T1000 (cell line): ENCODE results near the gene PAWR.

ENCODE experiments used
- DNase-seq: peaks from one replicate; lab custom pipeline; 2025; ENCODE audit warnings: mixed read lengths; lab: John Stamatoyannopoulos, UW

The PAWR gene

GRCh38 chr12:79690638-79691510 lies at the start of gene PAWR:
Gene PAWR (minus strand): TSS chr12:79690964. CDS start chr12:79690244, 720 bp downstream.
- peak; percentile 60 for DNase-seq

GRCh38 chr12:79737875-79738718 lies 47.3 kb upstream of the PAWR start:
- DNase-seq = peak; percentile 7

- DNase-seq = no peak
Observed at GRCh38 chr12:79732638-79733037, 41.9 kb upstream of the PAWR start.

DNA sequence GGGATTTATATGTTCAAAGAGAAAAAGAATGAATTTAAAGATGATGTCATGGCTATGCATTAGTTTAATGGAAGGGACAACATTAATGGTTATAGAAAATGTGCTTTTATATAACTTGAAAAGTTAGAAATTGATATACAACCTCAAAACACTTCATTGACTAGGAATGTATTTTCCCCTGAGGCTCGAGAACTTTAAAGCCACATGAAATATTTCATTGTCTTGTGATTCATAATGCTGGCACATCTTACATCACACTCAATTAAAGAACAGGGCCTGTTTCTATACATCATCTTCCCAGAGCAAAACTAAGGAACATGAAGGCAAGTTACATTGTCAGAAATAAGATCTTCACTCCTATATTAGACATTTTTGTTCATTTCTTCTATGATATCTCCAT lies 35.2 kb upstream of the PAWR start:
- DNase-seq = no peak

GRCh38 chr12:79717006-79717405 lies 26.2 kb upstream of the PAWR start:
- no peak for DNase-seq

DNA sequence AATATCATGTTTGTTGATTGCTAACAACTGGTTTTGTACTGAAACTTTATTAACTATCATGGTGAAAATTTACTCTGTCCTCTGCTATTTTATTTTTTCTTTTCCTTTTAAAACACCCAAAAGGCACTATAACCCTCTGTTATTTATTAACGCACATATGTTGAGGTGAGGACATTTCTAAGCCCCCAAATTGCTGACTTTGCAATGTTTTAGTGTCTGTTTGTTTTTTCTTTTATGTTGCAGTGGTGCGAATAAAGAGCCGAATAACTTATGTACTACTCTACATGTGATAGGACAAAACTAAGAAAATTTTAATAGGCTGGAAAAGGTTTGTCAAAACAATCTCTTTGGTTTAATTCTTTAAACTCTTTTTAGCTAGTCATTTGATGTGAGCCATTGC lies 24.5 kb upstream of the PAWR start:
- DNase-seq = no peak

DNA sequence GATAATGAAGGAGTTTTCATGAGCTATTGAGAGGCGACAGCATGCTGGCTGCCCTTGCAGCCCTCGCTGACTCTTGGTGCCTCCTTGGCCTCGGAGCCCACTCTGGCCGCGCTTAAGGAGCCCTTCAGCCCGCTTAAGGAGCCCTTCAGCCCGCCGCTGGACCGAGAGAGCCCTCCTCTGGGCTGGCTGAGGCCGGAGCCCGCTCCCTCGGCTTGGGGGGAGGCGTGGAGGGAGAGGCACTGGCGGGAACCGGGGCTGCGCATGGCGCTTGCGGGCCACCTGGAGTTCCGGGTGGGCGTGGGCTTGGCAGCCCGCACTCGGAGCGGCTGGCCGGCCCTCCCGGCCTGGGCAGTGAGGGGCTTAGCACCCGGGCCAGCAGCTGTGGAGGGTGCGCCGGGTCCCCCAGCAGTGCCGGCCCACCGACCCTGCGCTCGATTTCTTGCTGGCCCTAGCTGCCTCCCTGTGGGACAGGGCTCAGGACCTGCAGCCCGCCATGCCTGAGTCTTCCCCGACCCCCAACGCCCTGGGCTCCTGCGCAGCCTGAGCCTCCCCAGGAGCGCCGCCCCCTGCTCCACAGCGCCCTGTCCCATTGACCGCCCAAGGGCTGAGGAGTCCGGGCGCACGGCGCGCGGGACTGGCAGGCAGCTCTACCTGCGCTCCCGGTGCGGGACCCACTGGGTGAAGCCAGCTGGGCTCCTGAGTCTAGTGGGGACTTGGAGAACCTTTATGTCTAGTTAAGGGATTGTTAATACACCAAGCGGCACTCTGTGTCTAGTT lies 20.1 kb upstream of the PAWR start:
- DNase-seq = no peak

DNA sequence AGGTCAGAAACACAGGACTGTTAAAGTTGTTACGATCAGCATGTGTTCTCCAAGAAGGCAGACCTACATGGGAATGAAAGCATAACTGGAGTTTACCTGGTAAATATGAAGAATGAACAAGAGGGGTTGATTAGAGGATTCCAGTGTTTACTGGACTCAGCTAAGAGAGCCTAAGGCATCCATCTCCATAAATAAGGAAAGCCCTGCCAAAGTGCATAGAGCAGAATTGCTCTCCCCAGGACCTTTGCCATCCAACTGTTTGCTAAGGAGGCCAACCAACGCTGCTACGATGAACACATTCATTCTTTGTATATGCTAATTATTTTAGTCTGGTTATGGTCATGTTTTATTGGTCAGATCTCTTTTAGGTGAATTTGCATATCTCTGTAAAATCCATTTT lies 17.1 kb upstream of the PAWR start:
- DNase-seq = no peak

DNA sequence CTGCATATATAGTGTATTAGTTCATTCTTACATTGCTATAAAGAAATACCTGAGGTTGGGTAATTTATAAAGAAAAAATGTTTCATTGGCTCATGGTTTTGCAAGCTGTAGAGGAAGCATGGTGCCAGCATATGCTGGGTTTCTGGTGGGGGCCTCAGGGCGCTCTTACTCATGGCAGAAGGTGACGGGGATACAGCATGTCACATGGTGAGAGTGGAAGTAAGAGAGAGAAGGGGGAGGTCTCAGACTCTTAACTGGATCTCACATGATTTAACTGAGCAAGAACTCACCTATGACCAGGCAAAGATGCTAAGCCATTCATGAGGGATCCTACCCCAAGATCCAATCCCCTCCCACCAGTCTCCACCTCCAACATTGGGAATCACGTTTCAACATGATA lies 15.9 kb upstream of the PAWR start:
- DNase-seq = no peak

GRCh38 chr12:79706156-79706555 lies 15.4 kb upstream of the PAWR start:
- DNase-seq = no peak

DNA sequence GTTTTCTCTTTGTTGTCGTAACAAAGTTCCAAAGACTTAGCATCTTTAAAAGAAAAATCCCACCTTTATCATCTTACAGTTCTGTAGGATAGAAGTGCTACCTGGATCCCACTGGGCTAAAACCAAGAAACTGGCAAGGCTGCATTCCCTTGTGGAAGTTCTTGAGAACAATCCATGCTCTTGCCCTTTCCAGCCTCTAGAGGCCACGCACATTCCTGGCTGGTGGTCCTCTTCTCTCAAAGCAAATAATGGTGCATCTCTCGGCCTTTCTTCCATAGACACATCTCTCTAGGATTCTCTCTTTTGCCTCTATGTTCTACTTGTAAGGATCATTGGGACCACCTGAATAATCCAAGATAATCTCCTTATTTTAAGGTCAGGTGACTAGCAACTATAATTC lies 8.2 kb upstream of the PAWR start:
- no peak for DNase-seq

DNA sequence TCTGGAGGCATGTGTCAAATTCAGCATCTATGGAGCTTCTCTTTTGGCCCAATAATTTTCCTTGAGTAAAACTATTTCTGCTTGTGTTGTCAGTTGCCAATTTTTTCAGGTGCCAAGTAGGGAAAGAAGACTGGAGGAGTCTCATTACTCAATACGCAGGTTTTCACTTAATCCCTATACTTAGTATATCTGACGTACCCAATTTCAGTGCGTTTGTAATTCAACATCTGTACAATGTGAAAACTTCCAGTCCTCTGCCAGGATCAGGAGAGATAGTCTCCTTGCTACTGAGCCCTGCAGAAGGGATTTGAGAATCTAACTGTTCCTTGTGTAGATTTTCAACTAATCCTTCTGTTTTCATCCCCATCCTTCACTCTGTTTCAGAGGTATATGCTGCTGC lies 5.7 kb upstream of the PAWR start:
- DNase-seq = no peak

GRCh38 chr12:79692860-79693577 lies 2.3 kb upstream of the PAWR start:
- DNase-seq = no peak

DNA sequence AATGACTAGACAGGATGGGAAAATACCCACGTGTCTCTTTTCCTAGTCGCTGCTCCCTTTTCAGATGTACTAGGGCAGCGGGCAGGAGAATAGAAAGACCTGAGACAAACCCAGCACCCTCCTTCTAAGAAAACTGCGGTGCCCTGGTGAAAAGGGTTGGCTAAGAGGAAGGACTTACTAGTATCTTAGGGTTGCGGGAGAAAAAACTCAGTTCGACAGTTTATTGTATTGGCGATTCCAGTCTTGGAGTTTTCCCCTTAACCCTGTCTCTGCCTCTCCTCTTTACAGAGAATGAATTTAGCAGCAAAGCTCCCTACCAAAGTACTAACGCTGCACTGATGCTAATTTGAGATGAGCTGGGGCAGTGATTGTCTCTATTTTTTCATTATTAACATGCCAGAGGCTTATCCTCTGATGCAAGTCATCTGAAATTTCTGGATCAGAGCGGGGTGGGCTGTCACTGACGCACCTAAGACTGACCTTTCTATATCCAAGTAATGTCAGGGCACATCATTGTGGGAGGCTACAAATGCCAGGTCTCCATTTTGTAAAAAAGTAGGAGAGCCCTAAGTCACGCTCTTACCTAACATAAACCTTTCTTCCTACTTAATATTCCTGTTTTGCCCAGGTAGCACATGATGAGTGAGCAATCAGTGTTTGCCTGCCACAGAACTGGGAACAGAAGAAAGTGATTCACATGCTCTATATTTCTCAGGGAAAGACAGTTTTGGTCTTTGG lies 916 bp upstream of the PAWR start:
- no peak for DNase-seq

GRCh38 chr12:79690142-79690637 lies 574 bp downstream of the PAWR start:
- DNase-seq = peak; percentile 38

DNA sequence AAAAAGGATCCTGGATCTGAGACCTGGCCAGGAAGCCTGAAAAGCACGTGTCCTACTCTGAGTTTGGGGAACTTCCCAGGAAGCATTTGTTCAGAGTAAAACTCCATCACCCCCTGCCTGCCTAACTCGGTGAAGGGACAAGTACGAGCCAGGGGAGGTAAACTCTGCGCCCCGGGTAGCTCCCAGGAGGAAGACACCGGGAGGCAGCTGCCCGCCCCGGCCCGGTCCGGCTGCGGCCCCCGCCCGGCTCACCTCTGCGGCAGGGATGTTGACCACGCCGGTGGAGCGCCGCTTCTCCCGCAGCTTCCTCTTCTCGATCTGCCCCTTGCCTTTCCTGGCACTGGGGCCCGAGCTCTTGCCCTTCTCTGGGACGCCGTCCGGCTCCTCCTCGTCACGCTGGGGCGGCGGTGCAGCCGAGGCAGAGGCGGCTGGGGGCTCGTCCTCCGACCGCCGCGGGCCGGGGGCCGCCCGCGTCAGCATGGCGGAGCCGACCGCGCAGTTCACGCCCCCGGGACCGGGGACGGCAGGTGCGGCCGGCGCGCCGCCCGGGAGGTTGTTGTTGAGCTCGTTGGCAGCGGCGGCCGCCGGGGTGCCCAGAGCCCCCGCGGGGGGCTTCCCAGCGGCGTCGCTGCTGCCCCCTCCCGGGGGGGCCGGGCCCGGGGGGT lies 1.2 kb downstream of the PAWR start:
- peak; percentile 49 for DNase-seq

- no peak for DNase-seq
Observed at GRCh38 chr12:79689061-79689476, 1.7 kb downstream of the PAWR start.

GRCh38 chr12:79688376-79689060 lies 2.2 kb downstream of the PAWR start:
- no peak for DNase-seq

DNA sequence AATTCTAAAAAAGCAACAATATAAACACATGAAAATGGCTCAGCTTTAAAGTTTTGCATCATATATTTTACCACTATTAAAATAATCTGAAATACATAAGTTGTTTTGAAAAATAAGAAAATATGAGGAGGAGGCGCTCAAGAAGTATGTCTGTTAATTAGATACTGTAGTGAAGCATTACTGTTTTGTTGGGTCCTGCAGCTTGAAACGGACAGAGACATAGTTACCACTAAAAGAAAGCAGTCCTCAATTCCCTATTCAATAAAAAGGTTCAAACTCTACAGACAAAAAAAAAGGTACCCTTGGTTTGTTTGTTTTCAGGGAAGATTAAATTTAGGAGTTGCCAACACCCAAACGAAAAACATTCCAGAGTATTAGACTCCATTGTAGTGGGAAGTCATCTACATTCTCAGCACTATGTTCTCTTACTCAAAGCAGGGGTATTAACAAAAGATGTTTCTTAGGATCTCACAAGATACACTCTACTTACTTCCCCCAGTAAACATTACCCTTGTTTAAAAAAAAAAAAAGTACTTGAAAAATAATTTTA lies 3.0 kb downstream of the PAWR start:
- DNase-seq = no peak
